MG63 (cell line): ENCODE measurements around the gene SOCS6. TPM values are rescaled to one million over a fixed set of nuclear protein-coding genes. Genes with fewer than 3 reads are reported as not detected.
A peak's percentile ranks its signal among the peaks of the same experiment; 100 is the strongest.
"Not testable (repeated sequence)": the region's sequence is repeated elsewhere in the genome, so short reads cannot be mapped to it uniquely, and the experiment has no call there.

Experiments
- DNase-seq: peaks from one replicate; pipeline ENCODE4 v3.0.0-alpha.2; 2020
- H3K27me3 ChIP-seq: fragments of 250-450 bp; sonication (Bioruptor Pico); 2 replicates; pipeline ENCODE4 v1.5.1; 2020; ENCODE audit warnings: mild to moderate bottlenecking, moderate library complexity
- H3K36me3 ChIP-seq: fragments of 250-450 bp; sonication (Bioruptor Pico); 2 replicates; pipeline ENCODE4 v1.5.1; 2020; ENCODE audit warnings: mild to moderate bottlenecking, moderate library complexity
- H3K4me3 ChIP-seq: fragments of 250-450 bp; sonication (Bioruptor Pico); 2 replicates; pipeline ENCODE4 v1.5.1; 2020; ENCODE audit warnings: mild to moderate bottlenecking, moderate library complexity
- H3K9me3 ChIP-seq: fragments of 250-450 bp; sonication (Bioruptor Pico); 2 replicates; pipeline ENCODE4 v1.5.1; 2020; ENCODE audit warnings: mild to moderate bottlenecking, moderate library complexity
- total RNA-seq: library from RNA; depleted of rRNA; stranded (reverse); fragments of >200 nt; shearing (Covaris generic); gene quantifications from 2 replicates; pipeline ENCODE4 v1.2.3, GENCODE V29; 2014; ENCODE audit warnings: low replicate concordance

SOCS6 gene
- total RNA-seq, 1 experiment from 2014 or later, result 11.1 TPM

DNA sequence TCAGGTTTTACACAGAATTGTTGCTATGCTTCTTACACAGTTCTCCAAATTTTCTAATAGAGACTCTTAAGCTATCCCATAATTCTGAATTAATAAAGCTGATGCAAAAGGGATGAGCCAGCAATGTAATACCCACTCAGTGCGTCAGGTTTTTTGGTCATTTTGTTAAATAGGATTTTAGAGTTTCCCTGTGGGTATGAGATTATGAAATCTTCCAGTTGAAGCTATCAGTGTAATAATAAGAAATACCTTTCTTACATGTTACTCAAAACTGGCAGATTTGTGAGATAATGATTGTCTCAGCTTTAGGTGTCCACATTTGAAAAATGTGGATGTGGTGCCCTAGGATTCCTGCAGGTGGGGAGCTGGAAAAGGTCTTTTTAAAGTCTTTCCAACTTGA lies 44.5 kb downstream of the SOCS6 start:
- Histone ChIP-seq H3K27me3 (no peaks in the 10 kb centered on the region), H3K4me3 (no peak overlapping the region)
- no peak for DNase-seq

DNA sequence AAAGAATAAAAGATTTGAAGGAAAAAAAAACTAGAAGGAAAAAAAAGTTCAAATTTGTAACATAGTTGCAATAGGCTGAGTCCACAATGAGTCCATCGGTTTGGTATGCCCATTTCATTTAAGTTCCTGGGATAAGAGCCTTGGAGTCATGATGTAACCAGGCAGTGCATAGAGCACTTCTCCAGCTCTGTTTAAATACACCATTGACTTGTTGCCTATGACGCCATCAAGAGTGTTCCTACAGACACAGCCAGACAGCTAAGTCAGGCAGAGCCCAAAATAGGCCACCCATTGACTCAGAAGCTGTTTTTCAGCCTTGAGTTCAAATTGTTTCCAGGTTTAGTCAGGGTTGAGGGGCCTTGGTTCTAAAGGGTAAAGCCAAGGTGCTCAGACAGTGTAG lies 44.9 kb downstream of the SOCS6 start:
- DNase-seq, result peak; percentile 47
- Histone ChIP-seq H3K4me3 (no peak overlapping the region), H3K9me3 (peaks cover 9% of the 10 kb centered on the region; the same call in 1 of the 2 replicates), H3K27me3 (no peaks in the 10 kb centered on the region), H3K36me3 (peaks cover 23% of the 10 kb centered on the region)

More for the DNA sequence above, 44.5 kb downstream of the SOCS6 start:
- Histone ChIP-seq H3K9me3 (peaks cover 7% of the 10 kb centered on the region; the same call in 1 of the 2 replicates), H3K36me3 (peaks cover 22% of the 10 kb centered on the region)

DNA sequence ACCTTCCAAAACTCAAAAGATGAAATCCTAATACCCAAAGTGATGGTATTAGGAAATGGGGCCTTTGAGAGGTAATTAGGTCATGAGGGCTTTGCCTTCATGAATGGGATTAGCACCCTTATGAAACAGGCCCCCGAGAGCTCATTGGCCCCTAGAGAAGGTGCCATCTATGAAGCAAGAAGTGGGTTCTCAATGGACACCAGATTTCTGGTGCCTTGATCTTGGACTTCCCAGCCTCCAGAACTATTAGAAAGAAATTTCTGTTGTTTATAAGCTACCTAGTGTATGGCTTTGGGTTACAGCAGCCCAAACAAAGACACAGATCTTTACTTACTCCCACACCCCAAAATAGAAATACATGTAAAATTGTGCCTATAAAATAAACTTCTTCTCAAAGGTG lies 45.4 kb downstream of the SOCS6 start:
- H3K9me3 ChIP-seq, result peaks cover 9% of the 10 kb centered on the region; the same call in 1 of the 2 replicates
- H3K27me3 ChIP-seq, result no peaks in the 10 kb centered on the region
- H3K4me3 ChIP-seq, result no peak overlapping the region
- H3K36me3 ChIP-seq, result peaks cover 26% of the 10 kb centered on the region
- no peak for DNase-seq

DNA sequence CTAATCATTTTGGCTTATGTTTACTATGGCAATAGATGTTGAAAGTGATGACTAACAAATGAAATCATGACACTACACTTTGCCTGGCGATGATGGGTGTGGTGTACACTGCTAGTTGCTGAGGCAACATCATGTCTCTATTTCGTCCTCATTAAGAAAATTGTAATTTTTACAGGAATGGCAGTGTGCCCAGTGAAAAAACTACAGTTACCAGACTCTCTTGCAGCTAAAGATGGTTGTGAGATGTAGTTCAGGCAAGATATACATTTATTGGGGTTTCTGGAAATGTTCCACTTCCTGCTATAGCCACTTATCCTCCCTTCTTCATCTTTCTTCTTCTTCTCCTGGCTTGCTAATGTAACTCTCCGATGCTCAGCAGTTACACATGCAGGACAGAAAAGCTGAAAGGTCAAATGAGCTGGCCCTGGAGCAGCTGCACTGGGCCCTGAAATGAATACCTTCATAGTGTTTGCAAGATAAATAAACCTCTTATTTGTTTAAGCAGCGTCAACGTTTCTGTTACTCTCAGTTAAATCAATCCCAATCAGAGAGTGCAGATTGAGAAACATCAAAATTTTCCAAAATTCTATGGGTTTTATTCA lies 46.0 kb downstream of the SOCS6 start:
- no peaks in the 10 kb centered on the region for H3K27me3 ChIP-seq
- H3K9me3 ChIP-seq, result peaks cover 9% of the 10 kb centered on the region; the same call in 1 of the 2 replicates
- no peak for DNase-seq
- peaks cover 24% of the 10 kb centered on the region for H3K36me3 ChIP-seq
- H3K4me3 ChIP-seq, result no peak overlapping the region

DNA sequence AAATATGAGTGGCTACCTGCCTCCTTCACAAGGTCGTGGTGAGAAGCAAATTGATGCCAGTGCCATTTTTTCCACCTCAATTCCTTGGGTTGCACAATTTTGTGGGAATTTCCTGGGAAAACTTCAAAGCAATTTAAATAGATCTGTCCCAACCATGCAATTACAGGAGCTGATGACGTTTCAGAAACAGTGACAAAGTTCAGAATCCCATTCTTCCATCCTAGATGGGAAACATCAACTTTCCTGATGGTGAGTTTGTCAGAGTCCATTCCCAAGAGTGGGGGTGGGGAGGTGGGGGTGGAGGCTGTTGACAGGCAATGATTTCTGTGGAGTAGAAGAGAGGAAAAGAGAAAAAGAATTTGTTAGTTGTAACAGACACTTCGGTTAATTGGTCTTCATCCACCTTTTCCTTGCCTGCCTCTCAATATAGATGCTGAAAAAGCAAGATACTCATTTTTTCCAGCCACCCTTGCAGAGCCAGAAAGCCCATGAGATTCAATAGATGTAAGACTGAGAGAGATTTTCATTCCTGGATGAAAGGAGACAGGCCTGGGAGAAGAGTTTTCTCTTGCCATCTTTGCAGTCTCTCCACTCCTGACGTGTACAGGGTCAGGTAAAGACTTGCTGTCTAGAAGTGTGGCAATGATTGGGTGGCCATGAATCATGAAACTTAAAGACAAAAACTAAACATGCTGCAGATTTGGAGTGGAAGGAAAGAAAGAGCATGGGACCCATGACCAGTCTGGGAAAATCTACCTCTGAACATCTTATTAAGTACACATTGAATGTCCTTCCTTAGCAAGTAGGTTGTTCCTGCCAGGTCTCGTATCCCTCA lies 47.3 kb downstream of the SOCS6 start:
- Histone ChIP-seq H3K27me3 (no peaks in the 10 kb centered on the region), H3K9me3 (peaks cover 9% of the 10 kb centered on the region; the same call in 1 of the 2 replicates), H3K36me3 (peaks cover 18% of the 10 kb centered on the region), H3K4me3 (no peak overlapping the region)
- no peak for DNase-seq

DNA sequence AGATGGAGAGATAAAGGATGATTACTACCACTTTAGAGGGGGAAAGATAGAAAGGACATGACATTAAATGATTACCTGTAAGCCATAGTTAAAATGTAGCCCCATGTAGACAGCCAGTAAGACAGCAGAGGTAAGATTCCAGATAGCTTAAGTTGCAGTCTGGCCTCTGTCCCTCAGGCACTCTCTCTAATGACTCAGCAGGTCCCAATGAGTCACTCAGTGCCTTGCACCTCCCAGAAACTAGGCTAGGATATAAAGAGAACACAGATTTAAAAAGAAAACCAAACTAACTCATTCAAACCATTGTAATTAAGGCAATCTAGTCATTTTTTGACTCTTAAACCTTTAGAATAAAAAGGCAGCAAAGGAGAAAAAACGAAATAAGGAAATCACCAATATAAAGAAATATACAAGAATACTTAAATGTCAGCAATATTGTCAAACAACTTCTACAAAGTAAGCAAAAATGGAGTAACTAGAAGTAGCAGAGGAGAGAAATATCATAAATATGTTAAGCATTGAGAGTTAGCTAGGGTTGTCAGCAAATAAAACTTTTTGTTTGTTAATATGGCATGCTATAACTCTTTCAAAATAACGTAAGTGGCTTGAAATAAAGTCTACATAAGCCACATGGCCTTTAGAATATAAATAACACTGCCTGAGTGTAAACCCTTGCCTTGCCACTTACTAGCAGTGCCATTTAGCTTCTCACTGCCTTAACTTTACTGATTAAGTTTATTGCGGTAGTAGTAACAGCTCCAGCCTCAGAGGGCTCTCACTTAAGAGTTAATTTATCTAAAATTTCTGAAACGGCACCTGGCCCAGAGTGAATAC lies 48.5 kb downstream of the SOCS6 start:
- H3K36me3 ChIP-seq, result peaks cover 19% of the 10 kb centered on the region
- no peak overlapping the region for H3K4me3 ChIP-seq
- H3K9me3 ChIP-seq, result peaks cover 9% of the 10 kb centered on the region; the same call in 1 of the 2 replicates
- DNase-seq, result peak; percentile 71
- H3K27me3 ChIP-seq, result no peaks in the 10 kb centered on the region

DNA sequence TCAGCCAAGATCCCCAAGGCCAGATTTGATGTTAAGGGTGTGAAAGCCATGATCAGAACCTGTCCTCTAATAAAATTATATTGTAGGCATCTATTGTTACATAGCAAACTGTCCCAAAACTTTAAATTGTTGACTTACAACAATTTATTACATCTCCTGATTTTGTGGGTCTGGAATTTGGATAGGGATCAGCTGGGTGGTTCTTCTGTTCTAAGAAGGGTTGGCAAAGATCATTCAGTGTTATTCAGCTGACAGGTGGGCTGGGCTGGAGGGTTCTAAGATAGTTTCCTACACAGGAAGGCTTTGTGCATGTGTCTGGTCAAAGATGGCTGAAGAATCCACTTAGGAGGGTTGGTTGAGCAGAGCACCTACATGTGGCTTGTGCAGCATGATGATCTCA lies 50.0 kb downstream of the SOCS6 start:
- H3K4me3 ChIP-seq, result no peak overlapping the region
- peaks cover 22% of the 10 kb centered on the region for H3K36me3 ChIP-seq
- H3K9me3 ChIP-seq, result peaks cover 9% of the 10 kb centered on the region; the same call in 1 of the 2 replicates
- DNase-seq, result no peak
- H3K27me3 ChIP-seq, result no peaks in the 10 kb centered on the region

DNA sequence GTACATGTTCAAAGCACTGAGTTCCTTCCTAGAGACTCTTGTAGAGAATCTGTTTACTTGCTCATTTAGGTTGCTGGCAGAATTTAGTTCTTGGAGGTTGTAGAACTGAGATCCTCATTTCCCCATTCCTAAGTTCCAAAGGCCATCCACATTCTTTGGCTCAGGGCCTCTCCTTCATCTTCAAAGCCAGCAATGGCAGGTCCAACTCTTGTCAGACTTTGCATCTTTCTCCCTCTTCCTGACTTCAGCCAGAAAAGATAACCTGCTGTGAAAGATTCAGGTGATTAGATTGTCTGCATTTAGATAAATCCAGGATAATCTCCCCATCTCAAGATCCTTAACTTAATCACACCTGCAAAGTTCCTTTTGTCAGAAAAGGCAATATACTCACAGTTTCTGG lies 51.1 kb downstream of the SOCS6 start:
- peaks cover 22% of the 10 kb centered on the region for H3K36me3 ChIP-seq
- DNase-seq, result no peak

DNA sequence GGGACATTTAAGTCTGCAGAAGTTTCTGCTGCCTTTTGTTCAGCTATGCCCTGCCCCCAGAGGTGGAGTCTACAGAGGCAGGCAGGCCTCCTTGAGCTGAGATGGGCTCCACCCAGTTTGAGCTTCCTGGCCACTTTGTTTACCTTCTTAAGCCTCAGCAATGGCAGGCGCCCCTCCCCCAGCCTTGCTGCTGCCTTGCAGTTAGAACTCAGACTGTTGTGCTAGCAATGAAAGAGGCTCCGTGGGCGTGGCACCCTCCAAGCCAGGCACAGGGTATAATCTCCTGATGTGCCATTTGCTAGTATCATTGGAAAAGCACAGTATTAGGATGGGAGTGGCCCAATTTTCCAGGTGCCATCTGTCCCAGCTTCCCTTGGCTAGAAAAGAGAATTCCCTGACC lies 59.6 kb downstream of the SOCS6 start:
- not testable (repeated sequence) for DNase-seq, H3K9me3 ChIP-seq, H3K4me3 ChIP-seq, H3K27me3 ChIP-seq
- H3K36me3 ChIP-seq, result peaks cover 17% of the 10 kb centered on the region

More for the DNA sequence above, 51.1 kb downstream of the SOCS6 start:
- no peaks in the 10 kb centered on the region for H3K27me3 ChIP-seq
- no peak overlapping the region for H3K4me3 ChIP-seq
- H3K9me3 ChIP-seq, result peaks cover 3% of the 10 kb centered on the region; the same call in 1 of the 2 replicates

DNA sequence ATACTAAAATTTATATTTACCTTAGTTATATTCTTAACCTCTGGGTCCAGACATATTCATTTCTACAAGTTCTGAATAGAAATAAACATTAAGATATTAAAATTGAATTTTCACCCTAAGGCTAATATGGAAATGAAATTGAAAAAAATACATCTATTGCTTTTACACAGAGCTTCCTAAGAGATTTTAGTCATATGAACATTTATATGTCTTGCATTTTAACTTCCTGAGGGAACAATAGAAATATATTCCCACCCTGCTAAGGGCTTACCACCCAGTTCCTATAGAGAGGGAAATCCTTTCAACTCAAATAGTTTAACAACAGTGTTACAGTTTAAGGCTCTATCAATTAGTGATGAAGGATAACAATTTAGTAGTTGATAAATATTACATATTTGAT lies 60.5 kb downstream of the SOCS6 start:
- Histone ChIP-seq H3K27me3 (no peaks in the 10 kb centered on the region), H3K9me3 (peaks cover 11% of the 10 kb centered on the region), H3K36me3 (peaks cover 17% of the 10 kb centered on the region), H3K4me3 (no peak overlapping the region)
- DNase-seq, result no peak

DNA sequence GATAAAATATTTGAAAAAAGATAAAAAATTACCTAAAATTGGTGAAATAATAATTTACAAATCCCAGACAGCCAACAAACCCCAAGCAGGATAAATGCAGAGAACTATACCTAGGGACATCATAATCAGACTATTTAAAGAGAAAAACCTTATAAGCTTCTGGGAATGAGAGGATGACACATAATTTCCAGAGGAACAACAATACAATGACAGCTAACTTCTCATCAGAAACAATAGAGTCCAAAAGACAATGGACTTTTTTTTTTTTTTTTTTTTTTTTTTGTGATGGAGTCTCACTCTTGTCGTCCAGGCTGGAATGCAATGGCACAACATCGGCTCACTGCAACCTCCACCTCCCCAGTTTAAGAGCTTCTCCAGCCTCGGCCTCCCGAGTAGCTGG lies 65.2 kb downstream of the SOCS6 start:
- Histone ChIP-seq H3K36me3 (peaks cover 10% of the 10 kb centered on the region), H3K9me3 (peaks cover 28% of the 10 kb centered on the region), H3K4me3 (no peak overlapping the region), H3K27me3 (no peaks in the 10 kb centered on the region)
- no peak for DNase-seq

DNA sequence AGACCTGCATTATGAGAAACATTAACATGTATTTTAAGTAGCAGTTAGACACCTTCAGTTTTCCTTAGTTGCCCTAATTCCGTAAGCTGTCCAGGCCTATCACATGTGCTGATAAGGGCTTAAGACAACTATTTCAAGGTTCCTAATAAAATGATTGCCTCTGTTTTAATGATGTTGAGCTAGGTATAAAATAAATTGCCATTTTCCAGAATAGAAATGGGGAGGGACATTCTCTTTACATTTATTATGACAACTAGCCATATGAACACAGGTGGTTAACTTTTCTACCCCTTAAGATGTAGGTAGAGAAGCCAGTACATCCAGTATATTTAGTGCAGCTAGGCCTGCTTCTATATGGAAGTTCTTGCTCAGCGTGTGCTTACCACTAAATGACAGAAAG lies 65.9 kb downstream of the SOCS6 start:
- no peak for DNase-seq
- Histone ChIP-seq H3K36me3 (peaks cover 6% of the 10 kb centered on the region), H3K4me3 (no peak overlapping the region), H3K9me3 (peaks cover 28% of the 10 kb centered on the region), H3K27me3 (no peaks in the 10 kb centered on the region)

DNA sequence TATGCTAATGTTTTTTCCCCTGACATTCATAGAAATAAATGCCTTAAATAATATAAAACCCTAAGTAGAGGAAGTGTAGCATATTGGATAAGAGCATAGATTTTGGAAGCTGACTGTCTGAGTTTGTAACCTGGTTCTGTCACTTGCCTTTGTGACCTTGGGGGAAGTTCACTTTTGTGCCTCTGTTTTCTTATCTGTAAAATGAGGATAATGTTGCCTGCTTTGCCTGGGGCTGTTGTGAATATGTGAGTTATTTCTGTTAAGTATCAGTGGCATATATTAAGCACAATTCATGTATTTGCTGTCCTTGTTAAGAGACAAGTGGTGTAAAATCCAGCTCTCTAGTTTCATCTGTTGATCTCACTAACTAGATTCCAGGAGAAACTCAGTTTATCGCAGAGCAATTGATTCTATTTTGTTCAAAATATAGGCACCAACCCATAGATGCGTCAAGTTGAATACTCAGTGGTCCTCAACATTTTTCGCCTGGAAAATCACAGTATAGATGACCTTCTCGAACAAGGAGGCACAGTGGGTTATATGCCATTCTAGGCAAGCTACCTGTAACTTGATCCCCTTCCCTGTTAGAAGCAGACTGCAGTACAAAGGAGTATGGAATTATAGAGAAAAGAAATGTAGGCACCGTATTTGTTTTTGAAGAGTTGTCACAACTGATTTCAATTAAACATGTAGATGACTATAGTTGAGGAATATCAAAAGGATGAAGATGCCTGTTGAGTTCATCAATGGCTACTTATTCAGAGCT lies 67.0 kb downstream of the SOCS6 start:
- Histone ChIP-seq H3K9me3 (peaks cover 28% of the 10 kb centered on the region), H3K4me3 (no peak overlapping the region), H3K27me3 (no peaks in the 10 kb centered on the region), H3K36me3 (no peaks in the 10 kb centered on the region; the same call in 1 of the 2 replicates)
- DNase-seq, result no peak

DNA sequence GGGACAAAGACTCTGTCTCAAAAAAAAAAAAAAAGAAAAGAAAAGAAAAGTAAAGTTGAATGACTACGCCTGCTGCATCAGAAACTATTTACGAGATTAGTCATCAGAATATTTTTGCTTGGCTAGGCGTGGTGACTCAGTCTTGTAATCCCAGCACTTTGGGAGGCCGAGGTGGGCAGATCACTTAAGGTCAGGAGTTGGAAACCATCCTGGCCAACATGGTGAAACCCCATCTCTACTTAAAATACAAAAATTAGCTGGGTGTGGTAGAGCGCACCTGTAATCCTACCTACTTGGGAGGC lies 69.2 kb downstream of the SOCS6 start:
- not testable (repeated sequence) for H3K36me3 ChIP-seq, H3K27me3 ChIP-seq
- peak overlapping the region; percentile 15 for H3K4me3 ChIP-seq
- peaks cover 28% of the 10 kb centered on the region for H3K9me3 ChIP-seq
- peak; percentile 77 for DNase-seq

DNA sequence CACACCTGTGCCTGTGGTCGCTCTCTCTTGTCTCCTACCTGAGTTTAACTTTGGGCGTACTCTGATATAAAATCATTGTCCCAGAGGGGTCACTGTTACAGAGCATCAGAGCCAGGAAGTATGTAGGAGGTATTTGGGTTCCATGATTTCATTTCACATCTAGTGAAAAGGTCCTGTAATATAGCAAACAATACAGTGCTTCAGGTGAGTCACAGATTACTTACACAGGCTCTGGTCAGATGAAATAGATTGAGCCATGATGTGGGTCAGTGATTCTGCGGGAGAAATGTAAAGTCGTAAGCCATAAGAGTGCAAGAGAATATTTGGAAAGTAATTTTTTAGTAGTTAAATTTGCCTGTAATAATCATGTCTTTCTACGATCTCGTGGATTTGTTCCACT lies 70.2 kb downstream of the SOCS6 start:
- no peaks in the 10 kb centered on the region for H3K27me3 ChIP-seq
- DNase-seq, result no peak
- no peaks in the 10 kb centered on the region for H3K36me3 ChIP-seq
- H3K9me3 ChIP-seq, result peaks cover 18% of the 10 kb centered on the region
- no peak overlapping the region for H3K4me3 ChIP-seq

DNA sequence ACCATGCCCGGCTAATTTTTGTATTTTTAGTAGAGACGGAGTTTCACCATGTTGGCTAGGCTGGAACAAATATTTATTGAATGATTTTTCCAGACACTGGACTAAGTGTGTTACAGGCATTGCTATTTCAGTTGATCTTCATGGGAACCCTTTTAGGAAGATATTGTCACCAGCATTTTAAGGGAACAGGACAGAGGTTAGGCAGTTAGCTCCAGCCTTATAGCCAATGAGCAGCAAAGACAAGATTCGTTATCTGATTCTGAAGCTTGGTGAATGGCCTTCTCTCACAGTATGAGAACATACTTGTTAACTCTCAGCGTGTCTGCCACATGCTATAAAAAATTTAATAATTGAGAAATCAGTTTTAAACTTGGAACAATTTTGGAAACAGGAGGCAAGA lies 73.4 kb downstream of the SOCS6 start:
- Histone ChIP-seq H3K9me3 (no peaks in the 10 kb centered on the region), H3K36me3 (no peaks in the 10 kb centered on the region), H3K27me3 (no peaks in the 10 kb centered on the region), H3K4me3 (no peak overlapping the region)
- no peak for DNase-seq
